Fibroblast of upper back skin (primary cell): ENCODE results near the gene SLC1A5.

Source experiments
- DNase-seq: peaks from one replicate; pipeline ENCODE4 v3.0.0-alpha.2; 2013

Gene SLC1A5

GRCh38 chr19:46741447-46741846 is 46.9 kb downstream of the SLC1A5 start:
- DNase-seq: no peak

GRCh38 chr19:46739290-46739771 is 49.1 kb downstream of the SLC1A5 start:
- DNase-seq: no peak

- no peak for DNase-seq
Observed at GRCh38 chr19:46737761-46738171, 50.6 kb downstream of the SLC1A5 start.

- DNase-seq: no peak
Observed at GRCh38 chr19:46737298-46737654, 51.1 kb downstream of the SLC1A5 start.

GRCh38 chr19:46736531-46737297 is 51.7 kb downstream of the SLC1A5 start:
- no peak for DNase-seq

- no peak for DNase-seq
Observed at GRCh38 chr19:46733690-46734292, 54.6 kb downstream of the SLC1A5 start.

- no peak for DNase-seq
Observed at GRCh38 chr19:46732966-46733689, 55.3 kb downstream of the SLC1A5 start.

GRCh38 chr19:46732172-46732938 is 56.0 kb downstream of the SLC1A5 start:
- DNase-seq: no peak

GRCh38 chr19:46731584-46731983 is 56.8 kb downstream of the SLC1A5 start:
- no peak for DNase-seq

- peak; percentile 79 for DNase-seq
Observed at GRCh38 chr19:46731007-46731501, 57.3 kb downstream of the SLC1A5 start.

- no peak for DNase-seq
Observed at GRCh38 chr19:46730595-46730994, 57.8 kb downstream of the SLC1A5 start.

- DNase-seq: no peak
Observed at GRCh38 chr19:46730187-46730586, 58.2 kb downstream of the SLC1A5 start.

GRCh38 chr19:46729696-46730095 is 58.7 kb downstream of the SLC1A5 start:
- no peak for DNase-seq

- peak; percentile 43 for DNase-seq
Observed at GRCh38 chr19:46728693-46729339, 59.6 kb downstream of the SLC1A5 start.

GRCh38 chr19:46728208-46728607 is 60.2 kb downstream of the SLC1A5 start:
- no peak for DNase-seq

GRCh38 chr19:46727757-46728156 is 60.6 kb downstream of the SLC1A5 start:
- DNase-seq: no peak

GRCh38 chr19:46726971-46727501 is 61.4 kb downstream of the SLC1A5 start:
- no peak for DNase-seq

- no peak for DNase-seq
Observed at GRCh38 chr19:46726551-46726950, 61.8 kb downstream of the SLC1A5 start.

- no peak for DNase-seq
Observed at GRCh38 chr19:46725859-46726393, 62.5 kb downstream of the SLC1A5 start.

- no peak for DNase-seq
Observed at GRCh38 chr19:46725036-46725820, 63.2 kb downstream of the SLC1A5 start.
